AG04449 (cell line): ENCODE measurements around the gene IL19.

Experiments used
- CTCF ChIA-PET: fragments of 350-600 bp; formaldehyde crosslinking; extraction: SDS; loops from one replicate; lab custom pipeline; 2021; ENCODE audit warnings: antibody characterized with exemption; lab: Yijun Ruan, JAX
- POLR2A ChIA-PET: fragments of 400-600, 350-600 bp; formaldehyde crosslinking; extraction: SDS; loops from one replicate; lab custom pipeline; 2020; ENCODE audit warnings: antibody characterized with exemption, inconsistent platforms; lab: Yijun Ruan, JAX
- DNase-seq: peaks from one replicate; pipeline ENCODE4 v3.0.0-alpha.2; 2010; ENCODE audit warnings: low read depth, low spot score
- H3K4me3 ChIP-seq: 2 replicates; pipeline ENCODE4 v1.5.1; 2011; ENCODE audit warnings: low read depth, mild to moderate bottlenecking, control low read depth, low read length
- TF ChIP-seq, protein P1 (sequence below): IDR thresholded peaks from one replicate; pipeline ENCODE4 v1.5.1; 2011; ENCODE audit warnings: mild to moderate bottlenecking, moderate library complexity, low read length, control low read depth, inconsistent platforms; ENCODE audit not compliant: insufficient read depth; ENCODE audit errors: missing control alignments

The IL19 gene

GRCh38 chr1:206887701-206888100 lies 117.1 kb downstream of the IL19 start:
- TF ChIP-seq, protein P1, sequence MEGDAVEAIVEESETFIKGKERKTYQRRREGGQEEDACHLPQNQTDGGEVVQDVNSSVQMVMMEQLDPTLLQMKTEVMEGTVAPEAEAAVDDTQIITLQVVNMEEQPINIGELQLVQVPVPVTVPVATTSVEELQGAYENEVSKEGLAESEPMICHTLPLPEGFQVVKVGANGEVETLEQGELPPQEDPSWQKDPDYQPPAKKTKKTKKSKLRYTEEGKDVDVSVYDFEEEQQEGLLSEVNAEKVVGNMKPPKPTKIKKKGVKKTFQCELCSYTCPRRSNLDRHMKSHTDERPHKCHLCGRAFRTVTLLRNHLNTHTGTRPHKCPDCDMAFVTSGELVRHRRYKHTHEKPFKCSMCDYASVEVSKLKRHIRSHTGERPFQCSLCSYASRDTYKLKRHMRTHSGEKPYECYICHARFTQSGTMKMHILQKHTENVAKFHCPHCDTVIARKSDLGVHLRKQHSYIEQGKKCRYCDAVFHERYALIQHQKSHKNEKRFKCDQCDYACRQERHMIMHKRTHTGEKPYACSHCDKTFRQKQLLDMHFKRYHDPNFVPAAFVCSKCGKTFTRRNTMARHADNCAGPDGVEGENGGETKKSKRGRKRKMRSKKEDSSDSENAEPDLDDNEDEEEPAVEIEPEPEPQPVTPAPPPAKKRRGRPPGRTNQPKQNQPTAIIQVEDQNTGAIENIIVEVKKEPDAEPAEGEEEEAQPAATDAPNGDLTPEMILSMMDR: no peak
- no peak for DNase-seq

GRCh38 chr1:206890125-206891060 lies 119.8 kb downstream of the IL19 start:
- ChIA-PET POLR2A (no interaction called here), CTCF (interaction anchor here (0.9 to 2.4 kb wide), 4 partner anchors 22 to 163 kb away, joined by 3 to 13 read pairs (median 4); no protein-coding TSS in a partner anchor)
- no peak overlapping the region for H3K4me3 ChIP-seq
- no peak for DNase-seq
- TF ChIP-seq, protein P1: no peak

More at GRCh38 chr1:206887701-206888100, 117.1 kb downstream of the IL19 start:
- no peak overlapping the region for H3K4me3 ChIP-seq
- ChIA-PET CTCF (interaction anchor here (1.1 to 3.1 kb wide), 4 partner anchors 9 to 23 kb away, joined by 3 to 15 read pairs (median 7); partner anchors contain the start of genes IL20 and IL24), POLR2A (no interaction called here)

GRCh38 chr1:206891412-206891811 lies 120.8 kb downstream of the IL19 start:
- CTCF ChIA-PET: interaction anchor here (2.4 kb wide), 1 partner anchor 21 kb away, joined by 13 read pairs; no protein-coding TSS in a partner anchor
- DNase-seq: no peak
- no peak overlapping the region for H3K4me3 ChIP-seq

More at GRCh38 chr1:206891412-206891811, 120.8 kb downstream of the IL19 start:
- TF ChIP-seq, protein P1: no peak
- POLR2A ChIA-PET: no interaction called here
